ENCODE data around the gene STIP1.
A peak's percentile ranks its signal among the peaks of the same experiment; 100 is the strongest.

The STIP1 gene

DNA sequence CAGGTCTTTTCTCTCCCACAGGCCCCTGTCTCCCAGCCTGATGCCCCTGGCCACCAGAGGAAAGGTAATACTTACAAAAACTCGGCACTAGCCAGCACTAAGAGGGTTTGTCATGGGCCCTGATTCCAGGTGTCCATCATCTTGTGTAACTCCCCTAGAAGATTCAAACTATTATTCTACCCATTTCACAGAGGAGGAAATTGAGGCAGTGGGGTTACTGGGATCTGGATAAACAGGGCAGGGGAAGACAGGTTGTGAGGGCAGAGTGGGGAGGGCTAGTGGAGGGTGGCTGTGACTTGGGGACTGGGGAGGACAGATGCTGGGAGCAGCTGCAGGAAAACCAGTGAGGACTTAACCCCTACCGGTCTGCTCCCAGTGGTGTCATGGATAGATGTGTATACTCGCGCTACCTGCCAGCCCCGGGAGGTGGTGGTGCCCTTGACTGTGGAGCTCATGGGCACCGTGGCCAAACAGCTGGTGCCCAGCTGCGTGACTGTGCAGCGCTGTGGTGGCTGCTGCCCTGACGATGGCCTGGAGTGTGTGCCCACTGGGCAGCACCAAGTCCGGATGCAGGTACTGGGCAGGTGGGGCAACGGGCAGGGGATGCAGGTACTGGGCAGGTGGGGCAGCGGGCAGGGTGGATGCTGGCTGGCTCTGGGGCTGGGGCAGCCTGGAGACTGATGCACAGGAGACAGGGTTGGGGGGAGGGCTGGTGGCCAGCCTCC lies 49.6 kb downstream of the STIP1 start:
- Histone ChIP-seq H3K27me3 (replicated peaks; ENCODE audit: control insufficient read depth, insufficient read depth, low read length, poor library complexity, severe bottlenecking) (no peaks in the 10 kb centered on the region), H3K4me1 (ENCODE audit: control insufficient read depth, insufficient read depth, low read length, poor library complexity, severe bottlenecking) (peaks cover 32% of the 10 kb centered on the region), H3K27ac (ENCODE audit: insufficient read depth, low read length, poor library complexity, severe bottlenecking) (peak overlapping the region; percentile 60), H3K36me3 (ENCODE audit: control insufficient read depth, insufficient read depth, low read length) (no peaks in the 10 kb centered on the region), H3K4me3 (ENCODE audit: insufficient read depth, low read depth, low read length, poor library complexity, severe bottlenecking) (peak overlapping the region; percentile 68), H3K9me3 (ENCODE audit: control insufficient read depth, low read length) (no peaks in the 10 kb centered on the region)
- DNase-seq: no peak

DNA sequence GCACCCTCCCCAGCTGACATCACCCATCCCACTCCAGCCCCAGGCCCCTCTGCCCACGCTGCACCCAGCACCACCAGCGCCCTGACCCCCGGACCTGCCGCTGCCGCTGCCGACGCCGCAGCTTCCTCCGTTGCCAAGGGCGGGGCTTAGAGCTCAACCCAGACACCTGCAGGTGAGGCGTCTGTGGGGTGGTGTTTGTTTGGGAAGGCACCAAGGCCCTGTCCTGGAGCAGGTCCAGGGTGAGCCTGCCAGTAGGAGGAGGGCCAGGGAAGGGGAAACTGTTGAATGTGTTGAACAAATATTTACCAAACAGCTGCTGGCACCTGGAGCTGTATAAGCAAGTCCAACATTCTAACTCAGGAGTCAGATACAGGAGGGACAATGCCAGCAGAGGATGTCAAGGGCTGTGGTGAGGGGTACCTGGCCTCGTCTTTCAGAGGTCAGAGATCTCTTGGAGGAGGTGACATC lies 51.5 kb downstream of the STIP1 start:
- Histone ChIP-seq H3K9me3 (ENCODE audit: control insufficient read depth, low read length) (no peaks in the 10 kb centered on the region), H3K36me3 (ENCODE audit: control insufficient read depth, insufficient read depth, low read length) (no peaks in the 10 kb centered on the region), H3K4me3 (ENCODE audit: insufficient read depth, low read depth, low read length, poor library complexity, severe bottlenecking) (no peak overlapping the region), H3K27ac (ENCODE audit: insufficient read depth, low read length, poor library complexity, severe bottlenecking) (no peak overlapping the region), H3K27me3 (replicated peaks; ENCODE audit: control insufficient read depth, insufficient read depth, low read length, poor library complexity, severe bottlenecking) (no peaks in the 10 kb centered on the region), H3K4me1 (ENCODE audit: control insufficient read depth, insufficient read depth, low read length, poor library complexity, severe bottlenecking) (peaks cover 34% of the 10 kb centered on the region)
- no peak for DNase-seq

DNA sequence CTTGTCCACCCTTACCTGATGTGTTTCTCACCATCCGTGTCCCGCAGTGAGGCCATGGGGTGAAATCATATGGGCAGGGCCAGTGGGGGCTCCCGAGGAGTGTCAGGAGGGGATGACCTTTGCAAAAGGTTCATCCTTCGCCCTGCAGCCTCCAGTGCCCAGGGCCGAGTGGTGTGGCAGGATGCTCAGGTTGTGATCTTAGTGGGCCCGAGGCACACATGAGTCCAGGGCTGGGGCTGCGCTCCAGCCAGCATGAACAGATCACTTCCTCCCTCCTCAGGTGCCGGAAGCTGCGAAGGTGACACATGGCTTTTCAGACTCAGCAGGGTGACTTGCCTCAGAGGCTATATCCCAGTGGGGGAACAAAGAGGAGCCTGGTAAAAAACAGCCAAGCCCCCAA lies 52.1 kb downstream of the STIP1 start:
- Histone ChIP-seq H3K27me3 (replicated peaks; ENCODE audit: control insufficient read depth, insufficient read depth, low read length, poor library complexity, severe bottlenecking) (no peaks in the 10 kb centered on the region), H3K9me3 (ENCODE audit: control insufficient read depth, low read length) (no peaks in the 10 kb centered on the region), H3K36me3 (ENCODE audit: control insufficient read depth, insufficient read depth, low read length) (no peaks in the 10 kb centered on the region), H3K4me3 (ENCODE audit: insufficient read depth, low read depth, low read length, poor library complexity, severe bottlenecking) (no peak overlapping the region), H3K4me1 (ENCODE audit: control insufficient read depth, insufficient read depth, low read length, poor library complexity, severe bottlenecking) (peaks cover 36% of the 10 kb centered on the region), H3K27ac (ENCODE audit: insufficient read depth, low read length, poor library complexity, severe bottlenecking) (no peak overlapping the region)
- no peak for DNase-seq

DNA sequence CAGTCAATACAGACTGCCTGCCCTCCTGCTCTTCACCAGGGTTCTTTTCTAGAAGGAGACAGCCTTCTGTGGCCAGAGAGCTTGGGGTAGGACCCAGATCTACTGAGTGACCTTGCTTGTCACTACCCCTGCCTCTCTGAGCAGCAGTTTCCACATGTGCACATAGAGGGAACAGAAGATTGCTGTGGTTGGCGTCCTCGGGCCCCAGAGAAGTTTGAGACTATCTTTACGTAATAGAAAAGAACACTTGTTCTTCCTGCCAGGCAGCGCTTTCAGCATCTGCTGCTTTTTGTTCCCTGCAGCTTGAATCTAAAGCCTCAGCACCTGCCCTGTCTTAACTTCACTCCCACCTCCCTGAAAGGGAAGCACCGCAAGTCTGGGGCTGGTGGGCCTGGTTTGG lies 53.0 kb downstream of the STIP1 start:
- Histone ChIP-seq H3K27ac (ENCODE audit: insufficient read depth, low read length, poor library complexity, severe bottlenecking) (no peak overlapping the region), H3K36me3 (ENCODE audit: control insufficient read depth, insufficient read depth, low read length) (no peaks in the 10 kb centered on the region)

DNA sequence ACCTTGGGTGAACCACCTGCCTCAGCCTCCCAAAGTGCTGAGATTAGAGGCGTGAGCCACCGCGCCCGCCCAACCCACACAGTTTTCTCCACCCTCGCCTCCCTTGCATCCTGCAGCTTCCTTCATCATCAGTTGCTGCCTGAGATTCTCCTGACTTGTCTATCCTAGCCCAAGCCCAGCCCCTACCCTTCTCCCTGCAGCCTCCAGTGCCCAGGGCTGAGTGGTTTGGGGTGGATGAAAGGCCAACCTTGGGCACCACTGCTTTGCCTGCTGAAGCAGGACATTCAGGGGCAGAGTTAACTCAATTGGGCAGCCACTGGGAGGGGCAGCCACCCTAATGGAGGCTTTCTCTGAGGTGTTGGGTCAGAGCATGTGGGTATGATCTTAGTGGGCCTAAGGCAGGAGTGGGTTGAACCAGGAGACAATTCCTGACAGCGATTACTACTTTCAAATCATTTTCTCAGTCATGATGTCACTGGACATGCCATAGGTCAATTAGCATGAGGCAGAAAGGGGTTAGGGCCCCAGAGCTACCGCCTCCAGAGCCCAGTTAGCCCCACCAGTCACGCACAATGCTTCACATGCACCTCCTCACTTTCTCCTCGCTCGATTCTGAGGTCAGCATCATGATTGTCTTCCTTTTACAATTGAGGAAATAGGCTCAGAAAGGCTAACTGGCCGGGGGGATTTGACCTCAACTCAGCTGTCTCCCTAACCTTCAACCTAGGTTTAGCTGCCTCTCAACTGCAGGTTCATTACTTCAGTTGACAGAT lies 53.9 kb downstream of the STIP1 start:
- Histone ChIP-seq H3K4me1 (ENCODE audit: control insufficient read depth, insufficient read depth, low read length, poor library complexity, severe bottlenecking) (peaks cover 32% of the 10 kb centered on the region), H3K4me3 (ENCODE audit: insufficient read depth, low read depth, low read length, poor library complexity, severe bottlenecking) (no peak overlapping the region), H3K36me3 (ENCODE audit: control insufficient read depth, insufficient read depth, low read length) (no peaks in the 10 kb centered on the region), H3K27ac (ENCODE audit: insufficient read depth, low read length, poor library complexity, severe bottlenecking) (peak overlapping the region; percentile 99), H3K9me3 (ENCODE audit: control insufficient read depth, low read length) (no peaks in the 10 kb centered on the region), H3K27me3 (replicated peaks; ENCODE audit: control insufficient read depth, insufficient read depth, low read length, poor library complexity, severe bottlenecking) (no peaks in the 10 kb centered on the region)
- DNase-seq: no peak

More for the DNA sequence above, 53.0 kb downstream of the STIP1 start:
- Histone ChIP-seq H3K27me3 (replicated peaks; ENCODE audit: control insufficient read depth, insufficient read depth, low read length, poor library complexity, severe bottlenecking) (no peaks in the 10 kb centered on the region), H3K4me1 (ENCODE audit: control insufficient read depth, insufficient read depth, low read length, poor library complexity, severe bottlenecking) (peaks cover 31% of the 10 kb centered on the region), H3K4me3 (ENCODE audit: insufficient read depth, low read depth, low read length, poor library complexity, severe bottlenecking) (no peak overlapping the region), H3K9me3 (ENCODE audit: control insufficient read depth, low read length) (no peaks in the 10 kb centered on the region)
- no peak for DNase-seq

DNA sequence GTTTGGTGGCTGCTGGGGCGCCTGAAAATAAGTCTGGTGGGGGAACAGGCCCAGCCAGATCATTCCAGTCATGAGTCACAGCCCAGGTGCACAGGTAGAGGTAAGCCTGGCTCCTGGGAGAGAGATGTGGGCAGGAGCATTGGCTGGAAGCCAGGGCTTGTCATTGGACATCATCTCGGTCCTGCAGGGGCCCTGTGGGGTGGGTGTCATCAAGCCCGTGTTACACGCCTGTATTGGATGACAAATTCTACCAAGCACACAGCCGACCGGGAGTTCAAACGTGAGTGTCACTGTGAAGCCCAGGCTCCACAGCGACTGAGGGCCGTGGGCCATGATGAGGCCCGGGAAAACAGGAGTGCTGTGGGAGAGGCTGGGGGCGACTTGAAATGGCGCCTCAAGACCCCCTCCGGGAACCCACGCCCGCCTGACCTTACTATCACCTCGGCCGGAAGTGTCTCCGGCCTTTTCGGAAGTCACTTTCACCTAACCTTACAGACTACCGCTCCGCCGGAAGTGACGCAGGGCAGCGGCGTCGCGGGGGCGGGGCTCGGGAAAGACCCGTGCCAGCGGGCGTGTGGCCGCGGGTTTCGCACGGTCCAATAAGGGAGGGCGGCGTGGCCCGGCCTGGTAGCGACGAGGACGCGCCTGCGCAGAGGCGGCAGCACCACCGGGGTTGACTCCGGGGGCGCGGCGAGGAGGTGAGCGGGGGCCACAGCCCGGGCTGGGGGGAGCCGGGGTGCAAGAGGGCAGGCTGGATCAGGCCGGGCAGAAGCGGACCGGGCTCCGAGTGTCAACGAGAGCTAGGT lies 54.7 kb downstream of the STIP1 start, which contains the start of gene FKBP2:
Gene FKBP2 (plus strand): TSS at position 661 of the 806 bp plus-strand sequence. CDS start 1,293 bp downstream, outside the sequence.
- no peaks in the 10 kb centered on the region for H3K36me3 ChIP-seq (ENCODE audit: control insufficient read depth, insufficient read depth, low read length)
- peak within 1 kb of the TSS; percentile 89 for H3K4me3 ChIP-seq (ENCODE audit: insufficient read depth, low read depth, low read length, poor library complexity, severe bottlenecking)
- H3K27me3 ChIP-seq (replicated peaks; ENCODE audit: control insufficient read depth, insufficient read depth, low read length, poor library complexity, severe bottlenecking): no peaks in the 10 kb centered on the region
- H3K4me1 ChIP-seq (ENCODE audit: control insufficient read depth, insufficient read depth, low read length, poor library complexity, severe bottlenecking): peaks cover 32% of the 10 kb centered on the region
- H3K9me3 ChIP-seq (ENCODE audit: control insufficient read depth, low read length): no peaks in the 10 kb centered on the region
- peak within 1 kb of the TSS; percentile 99 for H3K27ac ChIP-seq (ENCODE audit: insufficient read depth, low read length, poor library complexity, severe bottlenecking)
- DNase-seq: peak; percentile 97 to 98 (median 98)

DNA sequence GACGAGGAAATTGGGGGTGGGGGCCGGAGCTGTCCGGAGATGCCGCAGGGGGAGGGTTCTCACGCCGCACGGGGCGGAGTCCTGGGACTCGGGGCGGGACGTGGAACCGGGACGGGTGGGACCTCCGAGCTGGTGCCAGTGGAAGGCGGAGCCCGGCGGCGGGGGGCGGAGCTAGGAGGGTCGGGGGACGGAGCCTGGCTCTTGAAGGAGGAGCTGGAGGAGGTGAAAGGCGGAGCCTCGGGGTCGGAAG lies 55.2 kb downstream of the STIP1 start:
- peak overlapping the region; percentile 99 for H3K27ac ChIP-seq (ENCODE audit: insufficient read depth, low read length, poor library complexity, severe bottlenecking)
- DNase-seq: peak; percentile 99 to 100 (median 99)
- no peaks in the 10 kb centered on the region for H3K27me3 ChIP-seq (replicated peaks; ENCODE audit: control insufficient read depth, insufficient read depth, low read length, poor library complexity, severe bottlenecking)
- no peaks in the 10 kb centered on the region for H3K9me3 ChIP-seq (ENCODE audit: control insufficient read depth, low read length)
- H3K4me3 ChIP-seq (ENCODE audit: insufficient read depth, low read depth, low read length, poor library complexity, severe bottlenecking): peak overlapping the region; percentile 89
- peaks cover 32% of the 10 kb centered on the region for H3K4me1 ChIP-seq (ENCODE audit: control insufficient read depth, insufficient read depth, low read length, poor library complexity, severe bottlenecking)
- no peaks in the 10 kb centered on the region for H3K36me3 ChIP-seq (ENCODE audit: control insufficient read depth, insufficient read depth, low read length)

DNA sequence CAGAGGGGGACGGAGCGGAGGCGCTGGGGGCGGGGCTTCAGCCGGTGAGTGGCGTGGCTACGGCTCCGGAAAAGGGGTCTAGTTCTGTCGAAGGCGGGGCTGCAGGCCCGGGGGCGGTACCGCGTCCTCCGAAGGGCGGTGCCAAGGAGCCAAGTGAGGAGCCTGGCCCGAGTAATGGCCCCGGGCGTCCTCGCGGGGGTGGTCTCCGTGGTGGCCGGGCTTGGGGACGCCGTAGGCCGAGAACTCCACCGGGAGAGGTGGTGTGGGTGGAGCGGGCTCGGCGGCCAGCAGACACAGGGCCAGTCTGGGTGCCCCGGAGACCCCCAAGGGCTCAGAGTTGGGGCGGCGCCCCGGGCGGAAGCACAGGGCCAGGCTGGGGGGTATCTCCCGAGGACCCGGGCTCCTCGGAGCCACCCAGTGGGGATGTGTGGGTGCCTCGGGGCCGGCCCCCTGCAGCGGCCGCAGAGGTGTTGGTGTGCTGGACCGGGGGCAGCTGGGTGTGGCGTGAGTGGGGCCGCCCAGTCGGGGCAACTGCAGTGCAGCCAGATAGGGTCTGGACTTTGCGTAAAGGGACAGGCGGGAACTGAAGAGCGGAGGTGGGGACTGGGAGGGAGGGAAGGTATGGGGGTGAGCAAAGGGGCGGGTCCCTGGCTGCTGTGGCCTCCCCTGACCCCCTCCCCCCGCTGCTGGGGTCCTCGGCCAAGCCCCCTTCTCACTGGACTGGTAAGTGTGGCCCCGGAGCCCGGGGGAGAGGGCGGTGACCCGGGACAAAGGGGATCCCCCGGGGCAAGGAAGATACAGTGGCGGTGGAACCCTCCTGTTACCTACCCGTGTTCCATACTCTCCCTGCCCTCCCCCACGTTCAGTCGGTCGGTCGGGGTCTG lies 55.8 kb downstream of the STIP1 start:
- no peaks in the 10 kb centered on the region for H3K27me3 ChIP-seq (replicated peaks; ENCODE audit: control insufficient read depth, insufficient read depth, low read length, poor library complexity, severe bottlenecking)
- peaks cover 33% of the 10 kb centered on the region for H3K4me1 ChIP-seq (ENCODE audit: control insufficient read depth, insufficient read depth, low read length, poor library complexity, severe bottlenecking)
- H3K27ac ChIP-seq (ENCODE audit: insufficient read depth, low read length, poor library complexity, severe bottlenecking): peak overlapping the region; percentile 99
- peak overlapping the region; percentile 89 for H3K4me3 ChIP-seq (ENCODE audit: insufficient read depth, low read depth, low read length, poor library complexity, severe bottlenecking)
- no peaks in the 10 kb centered on the region for H3K9me3 ChIP-seq (ENCODE audit: control insufficient read depth, low read length)
- DNase-seq: no peak
- no peaks in the 10 kb centered on the region for H3K36me3 ChIP-seq (ENCODE audit: control insufficient read depth, insufficient read depth, low read length)

DNA sequence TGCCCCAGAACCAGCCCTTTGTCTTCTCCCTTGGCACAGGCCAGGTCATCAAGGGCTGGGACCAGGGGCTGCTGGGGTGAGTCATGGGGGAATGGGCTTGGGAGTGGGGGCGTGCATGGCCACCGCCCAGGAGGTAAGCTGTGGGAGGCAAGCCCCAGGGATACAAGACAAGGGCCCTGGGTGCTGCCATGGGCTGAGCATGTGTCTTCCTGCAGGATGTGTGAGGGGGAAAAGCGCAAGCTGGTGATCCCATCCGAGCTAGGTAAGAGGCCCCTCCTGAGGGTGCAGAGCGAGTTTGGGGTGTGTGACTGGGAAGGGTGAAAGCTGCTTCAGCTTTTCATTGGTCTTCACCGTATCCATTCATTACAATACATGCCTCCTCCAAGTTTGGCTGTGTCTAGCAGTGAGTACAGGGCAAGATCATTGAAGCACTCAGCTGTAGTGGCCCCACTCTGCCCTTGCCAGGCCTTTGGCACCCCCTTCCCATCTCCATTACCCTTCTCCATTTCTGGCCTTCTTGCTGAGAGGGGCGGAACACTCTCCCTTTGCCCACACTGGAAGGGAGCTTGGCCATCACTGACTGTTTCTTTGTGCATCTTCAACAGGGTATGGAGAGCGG lies 57.4 kb downstream of the STIP1 start:
- Histone ChIP-seq H3K4me1 (ENCODE audit: control insufficient read depth, insufficient read depth, low read length, poor library complexity, severe bottlenecking) (peaks cover 40% of the 10 kb centered on the region), H3K27me3 (replicated peaks; ENCODE audit: control insufficient read depth, insufficient read depth, low read length, poor library complexity, severe bottlenecking) (no peaks in the 10 kb centered on the region), H3K9me3 (ENCODE audit: control insufficient read depth, low read length) (no peaks in the 10 kb centered on the region), H3K4me3 (ENCODE audit: insufficient read depth, low read depth, low read length, poor library complexity, severe bottlenecking) (no peak overlapping the region), H3K36me3 (ENCODE audit: control insufficient read depth, insufficient read depth, low read length) (no peaks in the 10 kb centered on the region), H3K27ac (ENCODE audit: insufficient read depth, low read length, poor library complexity, severe bottlenecking) (peak overlapping the region; percentile 19)
- no peak for DNase-seq

All from effector memory CD4-positive, alpha-beta T cell (primary cell).